IPS-20b (cell line): ENCODE results near the gene WDR83.
"Not testable (repeated sequence)": the region's sequence is repeated elsewhere in the genome, so short reads cannot be mapped to it uniquely, and the experiment has no call there.

Experiments
- H3K27ac ChIP-seq: one replicate; pipeline ENCODE4 v1.5.1; 2013; ENCODE audit warnings: low read length
- H3K27me3 ChIP-seq: 2 replicates; pipeline ENCODE4 v1.6.1; 2013; ENCODE audit warnings: mild to moderate bottlenecking, low read length, inconsistent platforms; ENCODE audit not compliant: insufficient read depth
- H3K36me3 ChIP-seq: 2 replicates; pipeline ENCODE4 v1.6.1; 2013; ENCODE audit warnings: low read depth, mild to moderate bottlenecking, inconsistent platforms, low read length, moderate library complexity; ENCODE audit not compliant: insufficient read depth
- H3K4me1 ChIP-seq: 2 replicates; pipeline ENCODE4 v1.6.1; 2013; ENCODE audit warnings: mild to moderate bottlenecking, control low read depth, inconsistent platforms, low read length, moderate library complexity; ENCODE audit not compliant: insufficient read depth
- H3K4me3 ChIP-seq: 2 replicates; pipeline ENCODE4 v1.5.1; 2013; ENCODE audit warnings: mild to moderate bottlenecking, low read length, inconsistent platforms
- H3K9ac ChIP-seq: 2 replicates; pipeline ENCODE4 v1.6.1; 2013; ENCODE audit warnings: low read depth, mild to moderate bottlenecking, inconsistent platforms, low read length, moderate library complexity
- H3K9me3 ChIP-seq: 2 replicates; pipeline ENCODE4 v1.6.1; 2013; ENCODE audit warnings: mild to moderate bottlenecking, low read depth, low read length, inconsistent platforms; ENCODE audit not compliant: insufficient read depth

The WDR83 gene

DNA sequence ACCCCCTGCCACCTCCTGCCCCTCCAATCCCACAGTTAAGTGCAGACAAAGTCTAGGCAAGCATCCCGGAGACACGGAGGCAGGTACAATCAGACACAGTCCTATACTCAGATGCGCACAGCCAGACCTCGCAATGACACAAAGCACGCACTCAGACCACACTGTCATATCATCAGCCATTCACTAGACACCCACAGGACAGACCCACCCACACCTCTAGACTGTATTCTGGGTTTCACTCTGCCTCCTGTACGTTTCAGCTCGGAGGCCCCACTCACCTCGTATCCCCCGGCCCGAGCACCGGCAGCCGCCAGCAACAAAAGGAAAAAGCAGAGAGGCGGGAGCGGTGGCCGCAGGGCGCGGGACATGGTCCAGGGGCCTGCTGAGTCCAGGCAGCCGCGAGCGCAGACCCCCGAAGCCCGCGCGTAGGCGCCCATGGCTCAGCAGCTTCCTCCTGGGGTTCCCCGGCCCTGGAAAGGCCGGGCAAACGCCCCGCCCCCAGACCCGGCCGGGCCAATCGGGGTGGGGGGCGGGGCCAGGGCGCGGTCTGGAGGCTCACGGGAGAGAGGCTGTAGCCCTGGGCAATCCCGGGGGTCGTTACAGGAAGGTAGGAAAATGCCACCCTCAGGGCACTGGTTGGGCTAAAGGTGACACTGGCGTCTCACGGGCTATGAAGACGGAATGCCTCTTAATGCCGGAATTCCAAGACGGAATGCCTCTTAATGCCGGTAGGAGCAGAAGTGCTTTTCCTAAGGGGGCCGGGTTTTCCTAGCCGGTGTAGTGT lies at the start of gene WDR83, which contains the start of gene MAN2B1:
TSS of gene WDR83 (plus strand) at position 543 of the 784 bp plus-strand sequence. CDS start 2,984 bp downstream, outside the sequence.
TSS of gene MAN2B1 (minus strand) at position 478 of the 784 bp plus-strand sequence. CDS start at position 437, 41 bp downstream.
- Histone ChIP-seq H3K9me3 (no peaks in the 10 kb centered on the region), H3K27me3 (no peaks in the 10 kb centered on the region), H3K4me3 (peak within 1 kb of the TSS; percentile 98), H3K36me3 (peaks cover 34% of the 10 kb centered on the region), H3K4me1 (0 out of 2 replicates have a peak, but pooled peaks cover 5% of the 10 kb centered on the region), H3K9ac (peak within 1 kb of the TSS; percentile 92), H3K27ac (peak within 1 kb of the TSS; percentile 71)

GRCh38 chr19:12617646-12618045 lies 49.0 kb upstream of the WDR83 start:
- H3K27me3 ChIP-seq = no peaks in the 10 kb centered on the region
- peaks cover 15% of the 10 kb centered on the region for H3K36me3 ChIP-seq
- no peak overlapping the region for H3K4me3 ChIP-seq
- no peak overlapping the region for H3K27ac ChIP-seq
- peaks cover 6% of the 10 kb centered on the region; the same call in 1 of the 2 replicates for H3K9me3 ChIP-seq
- H3K4me1 ChIP-seq = no peaks in the 10 kb centered on the region
- no peak overlapping the region for H3K9ac ChIP-seq

DNA sequence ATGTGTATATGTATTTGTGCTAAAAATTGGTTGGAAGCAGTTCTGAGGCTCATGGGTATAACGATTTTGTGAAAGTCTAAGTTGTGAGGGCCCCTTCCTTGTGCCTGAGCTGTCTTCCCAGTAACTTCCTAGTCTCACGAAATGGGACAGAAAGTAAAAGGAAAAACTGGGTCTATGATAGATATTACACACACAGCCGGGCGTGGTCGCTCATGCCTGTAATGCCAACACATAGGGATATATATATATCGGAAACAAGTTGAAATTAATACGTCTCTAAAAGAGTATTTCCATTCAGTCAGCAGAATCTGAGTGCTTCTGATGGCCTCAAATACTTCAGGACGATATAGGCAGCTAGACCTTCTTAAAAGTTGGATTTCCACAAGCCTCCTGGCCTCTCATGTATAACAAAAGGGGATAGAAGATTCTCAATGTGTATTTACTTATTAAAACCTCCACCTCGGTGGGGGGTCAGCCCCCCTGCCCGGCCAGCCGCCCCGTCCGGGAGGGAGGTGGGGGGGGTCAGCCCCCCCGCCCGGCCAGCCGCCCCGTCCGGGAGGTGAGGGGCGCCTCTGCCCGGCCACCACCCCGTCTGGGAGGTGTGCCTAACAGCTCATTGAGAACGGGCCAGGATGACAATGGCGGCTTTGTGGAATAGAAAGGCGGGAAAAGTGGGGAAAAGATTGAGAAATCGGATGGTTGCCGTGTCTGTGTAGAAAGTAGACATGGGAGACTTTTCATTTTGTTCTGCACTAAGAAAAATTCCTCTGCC lies 45.2 kb upstream of the WDR83 start:
- not testable (repeated sequence) for H3K27me3 ChIP-seq, H3K4me1 ChIP-seq, H3K27ac ChIP-seq, H3K4me3 ChIP-seq, H3K9ac ChIP-seq
- Histone ChIP-seq H3K36me3 (peaks cover 33% of the 10 kb centered on the region), H3K9me3 (peaks cover 14% of the 10 kb centered on the region)

- Histone ChIP-seq H3K4me3 (no peak overlapping the region), H3K9ac (no peak overlapping the region), H3K36me3 (peaks cover 53% of the 10 kb centered on the region), H3K9me3 (peaks cover 33% of the 10 kb centered on the region), H3K4me1 (no peaks in the 10 kb centered on the region), H3K27me3 (no peaks in the 10 kb centered on the region), H3K27ac (no peak overlapping the region)
Measured at GRCh38 chr19:12623361-12624031, 43.1 kb upstream of the WDR83 start.

DNA sequence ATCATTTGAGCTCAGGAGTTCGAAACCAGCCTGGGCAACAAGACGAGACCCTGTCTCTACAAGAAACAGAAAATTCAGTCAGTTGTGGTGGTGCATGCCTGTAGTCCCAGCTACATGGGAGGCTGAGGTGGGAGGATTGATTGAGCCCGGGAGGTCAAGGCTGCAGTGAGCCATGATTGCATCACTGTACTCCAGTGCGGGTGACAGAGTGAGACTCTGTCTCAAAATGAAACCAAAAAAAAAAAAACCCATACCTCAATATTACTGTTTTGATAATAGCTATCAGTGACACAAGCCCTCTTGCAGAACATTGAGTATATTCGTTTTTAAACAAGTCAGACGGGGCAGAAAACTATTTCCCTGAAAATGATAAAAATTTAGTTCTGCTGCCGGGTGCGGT lies 39.6 kb upstream of the WDR83 start:
- H3K36me3 ChIP-seq = peaks cover 80% of the 10 kb centered on the region
- no peak overlapping the region for H3K4me3 ChIP-seq
- H3K27ac ChIP-seq = no peak overlapping the region
- peaks cover 50% of the 10 kb centered on the region for H3K9me3 ChIP-seq
- no peak overlapping the region for H3K9ac ChIP-seq
- no peaks in the 10 kb centered on the region for H3K4me1 ChIP-seq
- H3K27me3 ChIP-seq = no peaks in the 10 kb centered on the region

GRCh38 chr19:12628040-12629022 lies 38.3 kb upstream of the WDR83 start:
- H3K4me1 ChIP-seq = no peaks in the 10 kb centered on the region
- peaks cover 78% of the 10 kb centered on the region for H3K36me3 ChIP-seq
- H3K9me3 ChIP-seq = peaks cover 50% of the 10 kb centered on the region
- no peak overlapping the region for H3K27ac ChIP-seq
- peak overlapping the region; percentile 9; the same call in 1 of the 2 replicates for H3K4me3 ChIP-seq
- H3K27me3 ChIP-seq = no peaks in the 10 kb centered on the region
- no peak overlapping the region for H3K9ac ChIP-seq

DNA sequence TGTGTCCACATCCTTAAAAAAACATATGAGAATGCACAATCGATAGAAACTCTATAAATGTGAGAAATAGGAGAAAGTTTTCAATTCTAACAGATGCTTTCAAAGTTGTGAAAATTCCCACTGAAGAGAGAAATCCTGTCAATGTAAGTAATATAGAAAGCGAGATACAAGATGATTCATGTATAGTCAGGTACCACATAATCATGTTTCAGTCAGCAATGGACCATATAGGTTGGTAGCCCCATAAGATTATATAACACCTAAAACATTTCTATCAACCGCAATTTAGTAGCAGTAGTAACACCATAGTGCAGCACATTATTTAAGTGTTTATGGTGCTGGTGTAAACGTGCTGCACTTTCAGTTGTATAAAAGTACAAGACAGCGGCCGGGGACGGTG lies 37.4 kb upstream of the WDR83 start:
- no peak overlapping the region for H3K4me3 ChIP-seq
- peaks cover 50% of the 10 kb centered on the region for H3K9me3 ChIP-seq
- no peaks in the 10 kb centered on the region for H3K27me3 ChIP-seq
- no peak overlapping the region for H3K27ac ChIP-seq
- H3K36me3 ChIP-seq = peaks cover 69% of the 10 kb centered on the region
- H3K4me1 ChIP-seq = no peaks in the 10 kb centered on the region
- H3K9ac ChIP-seq = no peak overlapping the region

GRCh38 chr19:12636631-12637030 lies 30.0 kb upstream of the WDR83 start:
- no peak overlapping the region for H3K9ac ChIP-seq
- no peaks in the 10 kb centered on the region for H3K27me3 ChIP-seq
- no peaks in the 10 kb centered on the region for H3K4me1 ChIP-seq
- no peak overlapping the region for H3K27ac ChIP-seq
- no peaks in the 10 kb centered on the region for H3K9me3 ChIP-seq
- H3K36me3 ChIP-seq = no peaks in the 10 kb centered on the region
- H3K4me3 ChIP-seq = no peak overlapping the region

- Histone ChIP-seq H3K36me3 (no peaks in the 10 kb centered on the region), H3K9ac (no peak overlapping the region), H3K27ac (no peak overlapping the region), H3K27me3 (no peaks in the 10 kb centered on the region), H3K9me3 (no peaks in the 10 kb centered on the region), H3K4me3 (no peak overlapping the region), H3K4me1 (no peaks in the 10 kb centered on the region)
Measured at GRCh38 chr19:12638611-12639182, 27.9 kb upstream of the WDR83 start.

GRCh38 chr19:12639901-12640613 lies 26.6 kb upstream of the WDR83 start:
- Histone ChIP-seq H3K4me1 (no peaks in the 10 kb centered on the region), H3K27ac (no peak overlapping the region), H3K36me3 (no peaks in the 10 kb centered on the region), H3K9ac (no peak overlapping the region; the same call in 1 of the 2 replicates), H3K9me3 (no peaks in the 10 kb centered on the region), H3K4me3 (peak overlapping the region; percentile 66), H3K27me3 (no peaks in the 10 kb centered on the region)
